NAMALWA (cell line): ENCODE results near the gene DHRSX.
"Not testable (repeated sequence)": the region's sequence is repeated elsewhere in the genome, so short reads cannot be mapped to it uniquely, and the experiment has no call there.

Experiments used
- DNase-seq: peaks from one replicate; pipeline ENCODE4 v3.0.0-alpha.2; 2015; ENCODE audit warnings: low spot score

DHRSX gene

GRCh38 chrX:2474280-2474962 lies 26.4 kb downstream of the DHRSX start:
- DNase-seq = no peak

DNA sequence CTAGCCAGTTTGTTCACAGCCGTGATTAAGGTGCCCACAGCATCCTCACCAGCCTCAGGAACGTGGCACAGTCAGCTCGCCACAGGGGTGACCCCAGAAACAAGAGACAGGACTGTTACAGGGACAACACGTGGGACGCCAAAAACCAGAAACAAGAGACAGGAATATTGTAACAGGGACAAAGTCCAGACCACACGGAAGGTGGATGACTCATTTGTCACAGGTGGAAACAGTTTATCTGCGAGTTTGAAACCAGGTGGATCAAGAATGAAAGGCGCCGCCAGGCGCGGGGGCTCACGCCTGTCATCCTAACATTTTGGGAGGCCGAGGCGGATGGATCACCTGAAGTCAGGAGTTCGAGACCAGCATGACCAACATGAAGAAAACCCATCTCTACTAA lies 27.7 kb downstream of the DHRSX start:
- not testable (repeated sequence) for DNase-seq

- DNase-seq = no peak
Observed at GRCh38 chrX:2471641-2472040, 29.1 kb downstream of the DHRSX start.

DNA sequence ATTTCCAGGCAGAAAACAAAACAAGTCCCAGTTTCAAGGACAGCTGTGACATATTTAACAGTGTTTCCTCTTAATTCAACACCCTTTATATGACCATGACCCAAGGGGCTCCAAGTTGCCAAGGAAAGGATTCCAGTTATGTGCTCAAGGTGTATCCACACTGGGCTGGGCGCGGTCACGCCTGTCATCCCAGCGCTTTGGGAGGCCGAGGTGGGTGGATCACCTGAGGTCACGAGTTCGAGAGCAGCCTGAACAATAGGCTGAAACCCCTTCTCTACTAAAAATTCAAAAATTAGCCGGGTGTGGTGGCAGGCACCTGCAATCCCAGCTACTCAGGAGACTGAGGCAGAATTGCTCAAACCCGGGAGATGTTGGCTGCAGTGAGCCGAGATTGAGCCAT lies 29.6 kb downstream of the DHRSX start:
- not testable (repeated sequence) for DNase-seq

- not testable (repeated sequence) for DNase-seq
Observed at GRCh38 chrX:2469852-2470251, 30.9 kb downstream of the DHRSX start.

DNA sequence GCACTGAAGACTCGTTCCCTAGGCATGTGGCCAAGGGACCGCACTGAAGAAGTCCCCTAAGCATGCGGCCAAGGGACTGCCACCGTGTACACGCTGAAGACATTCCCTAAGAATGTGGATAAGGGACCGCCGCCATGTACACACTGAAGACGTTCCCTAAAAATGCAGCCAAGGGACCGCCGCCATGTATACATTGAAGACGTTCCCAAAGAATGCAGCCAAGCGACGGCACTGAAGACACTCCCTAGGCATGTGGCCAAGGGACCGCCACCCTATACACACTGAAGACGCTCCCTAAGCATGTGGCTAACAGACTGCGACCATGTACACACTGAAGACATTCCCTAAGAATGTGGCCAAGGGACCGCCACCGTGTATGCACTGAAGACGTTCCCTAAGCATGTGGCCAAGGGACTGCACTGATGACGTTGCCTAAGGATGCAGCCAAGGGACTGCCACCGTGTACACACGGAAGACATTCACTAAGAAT lies 31.5 kb downstream of the DHRSX start:
- DNase-seq = no peak

GRCh38 chrX:2468261-2469195 lies 32.2 kb downstream of the DHRSX start:
- no peak for DNase-seq

GRCh38 chrX:2466876-2467656 lies 33.7 kb downstream of the DHRSX start:
- no peak for DNase-seq

GRCh38 chrX:2464677-2465166 lies 36.1 kb downstream of the DHRSX start:
- DNase-seq = no peak

DNA sequence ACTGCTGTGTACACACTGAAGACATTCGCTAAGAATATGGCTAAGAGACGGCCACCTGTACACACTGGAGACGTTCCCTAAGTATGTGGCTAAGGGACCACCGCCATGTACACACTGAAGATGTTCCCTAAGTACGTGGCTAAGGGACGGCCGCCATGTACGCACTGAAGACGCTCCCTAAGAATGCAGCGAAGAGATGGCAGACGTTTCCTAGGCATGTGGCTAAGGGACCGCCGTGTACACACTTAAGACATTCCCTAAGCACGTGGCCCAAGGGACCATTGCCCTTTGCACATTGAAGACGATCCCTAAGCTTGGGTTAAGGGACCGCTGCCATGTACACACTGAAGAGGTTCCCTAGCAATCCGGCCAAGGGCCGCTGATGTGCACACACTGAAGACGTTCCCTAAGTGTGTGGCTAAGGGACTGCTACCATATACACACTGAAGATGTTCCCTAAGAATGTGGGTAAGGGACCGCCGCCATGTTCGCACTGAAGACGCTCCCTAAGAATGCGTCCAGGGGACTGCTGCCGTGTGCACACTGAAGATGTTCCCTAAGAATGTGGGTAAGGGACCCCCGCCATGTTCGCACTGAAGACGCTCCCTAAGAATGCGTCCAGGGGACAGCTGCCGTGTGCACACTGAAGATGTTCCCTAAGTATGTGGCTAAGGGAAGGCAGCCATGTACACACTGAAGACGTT lies 36.7 kb downstream of the DHRSX start:
- no peak for DNase-seq

DNA sequence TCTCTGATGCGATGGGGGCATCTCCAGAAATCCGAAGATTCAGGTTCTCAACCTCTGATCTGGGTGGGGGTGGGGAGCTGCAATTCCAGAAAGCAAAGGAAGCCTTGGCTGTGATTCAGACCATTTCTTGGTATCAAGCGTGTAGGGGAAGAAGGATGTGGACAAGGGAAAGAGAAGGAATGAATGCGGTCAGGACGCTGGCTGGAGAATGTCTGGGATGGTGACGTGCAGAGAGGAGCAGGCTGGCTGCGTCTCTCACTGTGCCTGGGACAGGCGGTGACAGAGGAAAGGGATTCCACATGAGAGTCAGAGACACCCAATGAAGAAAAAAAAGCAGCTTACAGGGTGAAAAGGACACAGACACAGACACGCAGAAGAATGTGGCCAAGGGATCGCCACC lies 37.3 kb downstream of the DHRSX start:
- DNase-seq = not testable (repeated sequence)

GRCh38 chrX:2462780-2463179 lies 38.0 kb downstream of the DHRSX start:
- DNase-seq = no peak

GRCh38 chrX:2462074-2462473 lies 38.7 kb downstream of the DHRSX start:
- DNase-seq = no peak

DNA sequence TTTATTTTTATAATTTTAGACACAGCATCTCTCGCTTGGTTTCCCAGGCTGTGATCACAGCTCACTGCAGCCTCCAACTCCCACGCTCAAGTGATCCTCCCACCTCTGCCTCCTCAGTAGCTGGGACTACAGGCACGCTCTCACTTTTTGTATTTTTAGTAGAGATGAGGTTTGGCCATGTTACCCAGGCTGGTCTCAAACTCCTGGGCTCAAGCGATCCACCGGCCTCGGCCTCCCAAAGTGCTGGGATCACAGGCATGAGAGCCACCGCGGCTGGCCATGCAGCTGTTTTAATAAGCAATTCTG lies 39.1 kb downstream of the DHRSX start:
- no peak for DNase-seq

- not testable (repeated sequence) for DNase-seq
Observed at GRCh38 chrX:2460821-2461710, 39.7 kb downstream of the DHRSX start.

GRCh38 chrX:2460048-2460447 lies 40.7 kb downstream of the DHRSX start:
- DNase-seq = not testable (repeated sequence)

- no peak for DNase-seq
Observed at GRCh38 chrX:2458309-2458708, 42.5 kb downstream of the DHRSX start.

GRCh38 chrX:2457289-2458133 lies 43.3 kb downstream of the DHRSX start:
- DNase-seq = no peak

- DNase-seq = not testable (repeated sequence)
Observed at GRCh38 chrX:2456091-2456490, 44.7 kb downstream of the DHRSX start.

GRCh38 chrX:2454620-2455019 lies 46.2 kb downstream of the DHRSX start:
- DNase-seq = not testable (repeated sequence)
